Measurements from ENCODE around the gene TMEM220.

- TF ChIP-seq ZNF274 (IDR thresholded peaks at IDR 0.05; ENCODE audit: low read depth, low read length) (no peak), YY1 (IDR thresholded peaks at IDR 0.05; ENCODE audit: insufficient read depth, insufficient read length) (no peak)
These were observed 26.4 kb upstream of the TMEM220 start for GRCh38 chr17:10756185-10756584.

Data from NT2/D1 (cell line).